OCI-LY1 (cell line): ENCODE results near the gene P3H1.
A peak's percentile ranks its signal among the peaks of the same experiment; 100 is the strongest.

ENCODE experiments used
- H2AFZ ChIP-seq: fragments of 200-600 bp; sonication (generic), shearing (Covaris generic); 2 replicates; pipeline ENCODE4 v1.6.0; 2014; ENCODE audit warnings: antibody characterized with exemption, mild to moderate bottlenecking, low read length
- H3F3A ChIP-seq: fragments of 200-600 bp; sonication (generic), shearing (Covaris generic); 2 replicates; pipeline ENCODE4 v1.6.0; 2014; ENCODE audit warnings: mild to moderate bottlenecking, antibody characterized with exemption, low read length, moderate library complexity; ENCODE audit not compliant: insufficient read depth
- H3K27ac ChIP-seq: fragments of 200-600 bp; sonication (generic); 2 replicates; pipeline ENCODE4 v1.5.1; 2014; ENCODE audit warnings: low read length, mixed run types, mild to moderate bottlenecking, low read depth; ENCODE audit not compliant: poor library complexity, severe bottlenecking
- H3K27me3 ChIP-seq: fragments of 200-600 bp; sonication (generic); 2 replicates; pipeline ENCODE4 v1.6.0; 2014; ENCODE audit warnings: antibody characterized with exemption, mild to moderate bottlenecking, low read length, moderate library complexity; ENCODE audit not compliant: insufficient read depth
- H3K36me3 ChIP-seq: fragments of 200-600 bp; sonication (generic); 2 replicates; pipeline ENCODE4 v1.6.1; 2014; ENCODE audit warnings: mild to moderate bottlenecking, antibody characterized with exemption, low read length, moderate library complexity, mixed read lengths; ENCODE audit not compliant: insufficient read depth
- H3K4me1 ChIP-seq: fragments of 200-600 bp; sonication (generic); 2 replicates; pipeline ENCODE4 v1.5.1; 2014; ENCODE audit warnings: mild to moderate bottlenecking, low read length, moderate library complexity; ENCODE audit not compliant: insufficient read depth, severe bottlenecking
- H3K4me2 ChIP-seq: fragments of 200-600 bp; sonication (generic), shearing (Covaris generic); 2 replicates; pipeline ENCODE4 v1.6.1; 2014; ENCODE audit warnings: low read length
- H3K4me3 ChIP-seq: fragments of 200-600 bp; sonication (generic); 2 replicates; pipeline ENCODE4 v1.5.1; 2014; ENCODE audit warnings: low read length, low read depth, mild to moderate bottlenecking, mixed read lengths; ENCODE audit not compliant: poor library complexity, severe bottlenecking
- H3K79me2 ChIP-seq: fragments of 200-600 bp; shearing (Covaris generic); 2 replicates; pipeline ENCODE4 v1.6.1; 2016; ENCODE audit warnings: mixed run types, low read length, mixed read lengths; ENCODE audit not compliant: insufficient read depth
- H3K9ac ChIP-seq: fragments of 200-600 bp; sonication (generic), shearing (Covaris generic); 2 replicates; pipeline ENCODE4 v1.6.1; 2014; ENCODE audit warnings: mild to moderate bottlenecking, low read length, mixed read lengths
- H3K9me2 ChIP-seq: fragments of 200-600 bp; sonication (generic), shearing (Covaris generic); 2 replicates; pipeline ENCODE4 v1.6.1; 2014; ENCODE audit warnings: low read depth, mild to moderate bottlenecking, low read length, mixed read lengths
- H3K9me3 ChIP-seq: fragments of 200-600 bp; shearing (Covaris generic); 2 replicates; pipeline ENCODE4 v1.6.1; 2014; ENCODE audit warnings: low read length, mixed read lengths
- H4K20me1 ChIP-seq: fragments of 200-600 bp; sonication (generic), shearing (Covaris generic); 2 replicates; pipeline ENCODE4 v1.6.0; 2016; ENCODE audit warnings: mild to moderate bottlenecking, low read length; ENCODE audit not compliant: insufficient read depth
- CTCF ChIP-seq: fragments of 200-600 bp; sonication (generic), shearing (Covaris generic); IDR thresholded peaks from 2 replicates; pipeline ENCODE4 v1.5.1; 2017; ENCODE audit warnings: mild to moderate bottlenecking, antibody characterized with exemption, low read length, moderate library complexity, mixed read lengths
- EZH2 ChIP-seq: fragments of 200-600 bp; sonication (generic), shearing (Covaris generic); IDR thresholded peaks from 2 replicates; pipeline ENCODE4 v1.8.0; 2017; ENCODE audit warnings: borderline replicate concordance, mixed run types, mild to moderate bottlenecking, antibody characterized with exemption, low read length, moderate library complexity, mixed read lengths

Gene P3H1

GRCh38 chr1:42780176-42780575 is 13.3 kb upstream of the P3H1 start:
- Histone ChIP-seq H3F3A (no peaks in the 10 kb centered on the region), H3K9me2 (no peaks in the 10 kb centered on the region), H3K4me3 (no peak overlapping the region), H3K9me3 (no peaks in the 10 kb centered on the region), H3K36me3 (peaks cover 65% of the 10 kb centered on the region), H3K9ac (no peak overlapping the region), H2AFZ (no peak overlapping the region), H3K27me3 (no peaks in the 10 kb centered on the region), H3K4me1 (no peaks in the 10 kb centered on the region), H4K20me1 (no peaks in the 10 kb centered on the region), H3K27ac (no peak overlapping the region), H3K4me2 (no peak overlapping the region), H3K79me2 (no peaks in the 10 kb centered on the region)
- TF ChIP-seq CTCF: no peak
- no peak for TF ChIP-seq EZH2

- H4K20me1 ChIP-seq: no peaks in the 10 kb centered on the region
- no peak overlapping the region for H3K27ac ChIP-seq
- H3K4me2 ChIP-seq: no peak overlapping the region
- no peaks in the 10 kb centered on the region for H3K9me2 ChIP-seq
- no peak overlapping the region for H3K4me3 ChIP-seq
- H3F3A ChIP-seq: no peaks in the 10 kb centered on the region
- no peaks in the 10 kb centered on the region for H3K79me2 ChIP-seq
- H3K9ac ChIP-seq: no peak overlapping the region
- H3K27me3 ChIP-seq: no peaks in the 10 kb centered on the region
- TF ChIP-seq EZH2: no peak
- H3K9me3 ChIP-seq: no peaks in the 10 kb centered on the region
- H3K36me3 ChIP-seq: peaks cover 70% of the 10 kb centered on the region
- H3K4me1 ChIP-seq: no peaks in the 10 kb centered on the region
- H2AFZ ChIP-seq: no peak overlapping the region
Observed at GRCh38 chr1:42779725-42780124, 12.9 kb upstream of the P3H1 start.

GRCh38 chr1:42777852-42778251 is 11.0 kb upstream of the P3H1 start:
- Histone ChIP-seq H3K9me3 (no peaks in the 10 kb centered on the region), H3K79me2 (no peaks in the 10 kb centered on the region), H2AFZ (no peak overlapping the region), H3K4me1 (no peaks in the 10 kb centered on the region), H3F3A (no peaks in the 10 kb centered on the region), H3K36me3 (peaks cover 82% of the 10 kb centered on the region), H4K20me1 (no peaks in the 10 kb centered on the region), H3K27me3 (no peaks in the 10 kb centered on the region), H3K27ac (no peak overlapping the region), H3K9ac (no peak overlapping the region), H3K4me3 (no peak overlapping the region), H3K4me2 (no peak overlapping the region), H3K9me2 (no peaks in the 10 kb centered on the region)
- TF ChIP-seq EZH2 (no peak), CTCF (peak; percentile 74)

- no peaks in the 10 kb centered on the region for H3K9me3 ChIP-seq
- no peak for TF ChIP-seq CTCF
- no peak for TF ChIP-seq EZH2
- H3K27me3 ChIP-seq: no peaks in the 10 kb centered on the region
- peaks cover 1% of the 10 kb centered on the region; the same call in 1 of the 2 replicates for H3K79me2 ChIP-seq
- H3K4me1 ChIP-seq: no peaks in the 10 kb centered on the region
- H3K36me3 ChIP-seq: peaks cover 71% of the 10 kb centered on the region
- no peak overlapping the region for H3K4me3 ChIP-seq
- no peaks in the 10 kb centered on the region for H3K9me2 ChIP-seq
- H3F3A ChIP-seq: no peaks in the 10 kb centered on the region
- H3K9ac ChIP-seq: no peak overlapping the region
- H4K20me1 ChIP-seq: no peaks in the 10 kb centered on the region
- no peak overlapping the region for H2AFZ ChIP-seq
- H3K27ac ChIP-seq: no peak overlapping the region
- no peak overlapping the region for H3K4me2 ChIP-seq
Observed at GRCh38 chr1:42776502-42776901, 9.7 kb upstream of the P3H1 start.
